Loucy (cell line): Measurements from ENCODE around the gene TLX2.

ENCODE experiments used
- H2AFZ ChIP-seq: fragments of 200-600 bp; sonication (generic); 2 replicates; pipeline ENCODE4 v1.6.0; 2016; ENCODE audit warnings: antibody characterized with exemption, mild to moderate bottlenecking, low read length, moderate library complexity
- H3F3A ChIP-seq: fragments of 200-600 bp; 2 replicates; pipeline ENCODE4 v1.6.0; 2016; ENCODE audit warnings: antibody characterized with exemption, low read depth, mild to moderate bottlenecking
- H3K27me3 ChIP-seq: fragments of 200-600 bp; sonication (generic); 2 replicates; pipeline ENCODE4 v1.6.1; 2014; ENCODE audit warnings: low read length, mild to moderate bottlenecking; ENCODE audit not compliant: insufficient read depth, poor library complexity, severe bottlenecking
- H3K36me3 ChIP-seq: fragments of 200-600 bp; sonication (generic); 2 replicates; pipeline ENCODE4 v1.6.1; 2016; ENCODE audit warnings: low read length; ENCODE audit not compliant: insufficient read depth
- H3K4me1 ChIP-seq: fragments of 200-600 bp; sonication (generic); 2 replicates; pipeline ENCODE4 v1.5.1; 2014; ENCODE audit warnings: low read length, mild to moderate bottlenecking; ENCODE audit not compliant: insufficient read depth, poor library complexity, severe bottlenecking
- H3K4me2 ChIP-seq: fragments of 200-600 bp; sonication (generic); 2 replicates; pipeline ENCODE4 v1.6.0; 2014; ENCODE audit warnings: antibody characterized with exemption, low read length, low read depth, mild to moderate bottlenecking; ENCODE audit not compliant: poor library complexity, severe bottlenecking
- H3K4me3 ChIP-seq: fragments of 200-600 bp; sonication (generic); 2 replicates; pipeline ENCODE4 v1.5.1; 2014; ENCODE audit warnings: low read length, mild to moderate bottlenecking, mixed read lengths; ENCODE audit not compliant: poor library complexity, severe bottlenecking
- H3K79me2 ChIP-seq: fragments of 200-600 bp; sonication (generic); 2 replicates; pipeline ENCODE4 v1.6.1; 2014; ENCODE audit warnings: low read length; ENCODE audit not compliant: insufficient read depth
- H3K9ac ChIP-seq: fragments of 200-600 bp; sonication (generic); 2 replicates; pipeline ENCODE4 v1.6.0; 2014; ENCODE audit warnings: mild to moderate bottlenecking, low read depth, low read length, moderate library complexity; ENCODE audit not compliant: poor library complexity, severe bottlenecking
- H3K9me2 ChIP-seq: fragments of 200-600 bp; sonication (generic); replicated peaks from 2 replicates; pipeline ENCODE4 v1.6.1; 2016; ENCODE audit warnings: low read depth, low read length, mixed read lengths
- H3K9me3 ChIP-seq: fragments of 200-600 bp; sonication (generic); 2 replicates; pipeline ENCODE4 v1.6.1; 2014; ENCODE audit warnings: mild to moderate bottlenecking, antibody characterized with exemption, low read length, low read depth; ENCODE audit not compliant: insufficient read depth
- H4K20me1 ChIP-seq: fragments of 200-600 bp; sonication (generic); 2 replicates; pipeline ENCODE4 v1.6.0; 2014; ENCODE audit warnings: antibody characterized with exemption, low read length, mild to moderate bottlenecking; ENCODE audit not compliant: insufficient read depth, poor library complexity, severe bottlenecking
- CTCF ChIP-seq: fragments of 200-600 bp; sonication (generic); conservative IDR thresholded peaks from 2 replicates; pipeline ENCODE4 v1.5.1; 2014; ENCODE audit warnings: mild to moderate bottlenecking, antibody characterized with exemption, low read length
- EZH2phosphoT487 ChIP-seq: fragments of 200-600 bp; IDR thresholded peaks from 2 replicates; pipeline ENCODE4 v1.6.1; 2018; ENCODE audit warnings: antibody characterized with exemption, mild to moderate bottlenecking, moderate library complexity, borderline replicate concordance

TLX2 gene

GRCh38 chr2:74488643-74489481, 25.4 kb upstream of the TLX2 start:
- no peak overlapping the region for H3K4me2 ChIP-seq
- no peaks in the 10 kb centered on the region for H3K9me3 ChIP-seq
- H3K27me3 ChIP-seq: no peaks in the 10 kb centered on the region
- H3K9ac ChIP-seq: no peak overlapping the region
- H3K36me3 ChIP-seq: peaks cover 38% of the 10 kb centered on the region; the same call in 1 of the 2 replicates
- TF ChIP-seq EZH2phosphoT487: no peak
- no peak for TF ChIP-seq CTCF
- H4K20me1 ChIP-seq: no peaks in the 10 kb centered on the region
- H3K4me1 ChIP-seq: no peaks in the 10 kb centered on the region
- no peak overlapping the region for H3K4me3 ChIP-seq
- no peaks in the 10 kb centered on the region for H3K9me2 ChIP-seq
- H3F3A ChIP-seq: no peaks in the 10 kb centered on the region
- H3K79me2 ChIP-seq: peaks cover 9% of the 10 kb centered on the region; the same call in 1 of the 2 replicates
- no peak overlapping the region for H2AFZ ChIP-seq

GRCh38 chr2:74489906-74490305, 24.3 kb upstream of the TLX2 start:
- Histone ChIP-seq H2AFZ (no peak overlapping the region), H3K36me3 (peaks cover 40% of the 10 kb centered on the region; the same call in 1 of the 2 replicates), H3K4me2 (no peak overlapping the region), H4K20me1 (no peaks in the 10 kb centered on the region), H3K27me3 (no peaks in the 10 kb centered on the region), H3F3A (no peaks in the 10 kb centered on the region), H3K4me1 (no peaks in the 10 kb centered on the region), H3K79me2 (0 out of 2 replicates have a peak, but pooled peaks cover 5% of the 10 kb centered on the region), H3K9me3 (no peaks in the 10 kb centered on the region), H3K9me2 (no peaks in the 10 kb centered on the region), H3K9ac (no peak overlapping the region), H3K4me3 (no peak overlapping the region)
- TF ChIP-seq CTCF: no peak
- no peak for TF ChIP-seq EZH2phosphoT487

GRCh38 chr2:74491648-74492544, 22.4 kb upstream of the TLX2 start:
- Histone ChIP-seq H3K4me2 (no peak overlapping the region), H3F3A (no peaks in the 10 kb centered on the region), H2AFZ (no peak overlapping the region), H3K9ac (no peak overlapping the region), H3K79me2 (no peaks in the 10 kb centered on the region), H3K9me2 (no peaks in the 10 kb centered on the region), H3K36me3 (peaks cover 40% of the 10 kb centered on the region; the same call in 1 of the 2 replicates), H3K4me1 (no peaks in the 10 kb centered on the region), H3K27me3 (no peaks in the 10 kb centered on the region), H3K4me3 (no peak overlapping the region), H3K9me3 (no peaks in the 10 kb centered on the region), H4K20me1 (no peaks in the 10 kb centered on the region)
- no peak for TF ChIP-seq CTCF
- TF ChIP-seq EZH2phosphoT487: no peak
